PFSK-1 (cell line): Measurements from ENCODE around the gene NPVF.

Experiments used
- FOXP2 ChIP-seq: optimal IDR thresholded peaks from 2 replicates; pipeline ENCODE3; 2011; ENCODE audit warnings: borderline replicate concordance, control low read depth, inconsistent platforms; ENCODE audit not compliant: insufficient read depth; ENCODE audit errors: extremely low read length, extremely low read depth
- POLR2AphosphoS5 ChIP-seq: IDR thresholded peaks from 2 replicates; pipeline ENCODE4 v1.6.1; 2012; ENCODE audit warnings: low read depth, mild to moderate bottlenecking, control low read depth, low read length, moderate library complexity
- REST ChIP-seq, 2 experiments: IDR thresholded peaks; 2 replicates each; pipeline versions ENCODE4 v1.6.1 to v1.8.0; 2011 to 2012; ENCODE audit warnings: low read depth in 2 of 2, low read length in 2 of 2, control low read depth in 1 of 2, inconsistent platforms in 1 of 2, mild to moderate bottlenecking in 1 of 2, moderate library complexity in 1 of 2; ENCODE audit not compliant: insufficient read depth in 1 of 2
- SIN3A ChIP-seq: IDR thresholded peaks from 2 replicates; pipeline ENCODE4 v1.6.1; 2012; ENCODE audit warnings: mild to moderate bottlenecking, low read length, moderate library complexity, borderline replicate concordance; ENCODE audit not compliant: insufficient read depth
- TAF1 ChIP-seq: IDR thresholded peaks from 2 replicates; pipeline ENCODE4 v1.6.1; 2012; ENCODE audit warnings: low read length, control low read depth, borderline replicate concordance; ENCODE audit not compliant: insufficient read depth

Gene NPVF

GRCh38 chr7:25207887-25208286, 20.4 kb downstream of the NPVF start:
- TF ChIP-seq FOXP2 (no peak), REST (IDR thresholded peaks at IDR 0.05; ENCODE audit: insufficient read depth in 1 of 2, low read depth in 2 of 2, low read length in 2 of 2) (no peak), SIN3A (no peak), TAF1 (no peak), POLR2AphosphoS5 (no peak)

GRCh38 chr7:25206765-25207164, 21.5 kb downstream of the NPVF start:
- TF ChIP-seq POLR2AphosphoS5 (no peak), FOXP2 (no peak), REST (IDR thresholded peaks at IDR 0.05; ENCODE audit: insufficient read depth in 1 of 2, low read depth in 2 of 2, low read length in 2 of 2) (no peak), SIN3A (no peak), TAF1 (no peak)

DNA sequence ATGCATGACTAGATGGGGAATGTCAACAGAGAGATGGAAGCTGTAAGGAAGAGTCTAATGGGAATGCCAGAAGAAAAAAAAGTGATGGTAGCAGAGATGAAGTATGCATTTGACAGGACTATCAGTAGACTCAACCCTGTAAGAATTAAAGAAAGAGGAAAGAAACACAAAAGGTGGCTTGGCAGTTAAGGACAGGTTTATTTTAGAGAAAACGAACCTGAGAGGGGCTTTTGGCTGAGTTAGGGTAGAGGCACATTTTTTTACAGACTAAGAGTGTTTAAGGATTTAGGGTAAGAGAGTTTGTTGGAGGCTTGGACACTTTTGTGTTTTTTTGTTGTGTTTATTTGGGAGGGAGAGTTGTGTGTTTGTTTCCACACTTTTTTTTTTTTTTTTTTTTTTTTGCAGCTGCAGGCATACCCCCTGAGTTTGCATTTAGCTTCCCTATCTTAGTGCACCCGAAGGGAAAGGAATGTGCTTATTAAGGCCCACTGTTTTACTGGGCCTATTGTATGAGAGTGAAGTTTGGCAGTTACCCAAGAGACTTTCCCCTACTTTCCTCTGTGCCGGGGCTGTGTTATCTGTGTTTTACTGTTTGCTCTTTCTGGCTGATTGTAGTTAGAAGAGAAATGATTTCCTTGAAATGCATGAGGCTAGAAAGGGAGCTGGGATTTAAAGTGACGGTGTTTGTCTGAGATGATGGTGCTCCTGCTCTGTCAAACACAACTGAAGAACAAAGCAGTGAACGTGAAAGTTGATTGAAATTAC, 32.0 kb downstream of the NPVF start:
- TF ChIP-seq REST (IDR thresholded peaks at IDR 0.05; ENCODE audit: insufficient read depth in 1 of 2, low read depth in 2 of 2, low read length in 2 of 2) (no peak), TAF1 (no peak), POLR2AphosphoS5 (no peak), FOXP2 (no peak), SIN3A (no peak)

- no peak for TF ChIP-seq REST (IDR thresholded peaks at IDR 0.05; ENCODE audit: insufficient read depth in 1 of 2, low read depth in 2 of 2, low read length in 2 of 2)
- no peak for TF ChIP-seq TAF1
- no peak for TF ChIP-seq SIN3A
- no peak for TF ChIP-seq POLR2AphosphoS5
- TF ChIP-seq FOXP2, result no peak
Measured at GRCh38 chr7:25194036-25194435, 34.2 kb downstream of the NPVF start.
